HL-60/S4 (cell line): ENCODE results near the gene PCDH8.

Experiments used
- in situ Hi-C: fragments of 300-500 bp; cut with MboI; formaldehyde crosslinking; loops from 2 replicates; pipeline ENCODE4 v1.14.3; 2022; ENCODE audit warnings: low sequenced_read_pairs

PCDH8 gene

DNA sequence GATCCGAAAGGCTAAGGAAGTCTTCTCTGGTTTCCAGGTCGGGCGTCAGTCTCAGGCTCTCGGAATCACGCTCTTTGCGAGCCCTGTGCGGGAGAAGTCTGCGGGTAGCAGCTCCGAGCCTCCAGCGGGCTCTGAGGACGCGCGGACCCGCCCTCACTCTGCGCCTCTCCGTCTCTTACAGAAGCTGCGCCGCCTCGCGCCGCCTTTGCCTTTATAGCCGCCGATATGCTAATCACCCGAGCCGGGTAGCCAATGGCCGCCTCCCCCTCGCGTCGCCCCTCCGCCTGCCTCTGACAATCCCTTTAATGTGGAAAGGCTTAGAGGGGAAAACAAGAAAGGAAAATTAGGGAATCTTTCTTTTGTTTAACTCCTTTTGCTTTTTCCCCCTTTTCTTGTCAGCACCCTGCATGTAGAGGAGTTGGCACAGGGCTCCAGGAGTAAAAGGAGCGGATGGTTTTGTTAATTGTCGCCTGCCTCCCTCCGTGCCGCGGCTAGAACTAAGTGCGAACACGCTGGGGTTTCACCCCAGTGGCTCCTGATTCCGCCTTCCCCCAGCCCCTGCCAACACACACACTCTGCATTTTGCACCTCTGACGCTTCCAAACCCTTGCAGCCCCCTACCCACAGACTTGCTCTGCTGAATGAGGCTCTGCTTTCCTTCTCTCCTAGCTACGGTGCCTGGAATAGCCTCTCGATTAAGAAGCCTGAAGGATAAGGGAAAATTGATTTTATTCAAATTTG, at the start of gene PCDH8:
Gene PCDH8, minus strand, starts transcription at position 186 of the 741 bp plus-strand sequence. CDS start 204 bp downstream, outside the sequence.
- in situ Hi-C loops: no loop called here

DNA sequence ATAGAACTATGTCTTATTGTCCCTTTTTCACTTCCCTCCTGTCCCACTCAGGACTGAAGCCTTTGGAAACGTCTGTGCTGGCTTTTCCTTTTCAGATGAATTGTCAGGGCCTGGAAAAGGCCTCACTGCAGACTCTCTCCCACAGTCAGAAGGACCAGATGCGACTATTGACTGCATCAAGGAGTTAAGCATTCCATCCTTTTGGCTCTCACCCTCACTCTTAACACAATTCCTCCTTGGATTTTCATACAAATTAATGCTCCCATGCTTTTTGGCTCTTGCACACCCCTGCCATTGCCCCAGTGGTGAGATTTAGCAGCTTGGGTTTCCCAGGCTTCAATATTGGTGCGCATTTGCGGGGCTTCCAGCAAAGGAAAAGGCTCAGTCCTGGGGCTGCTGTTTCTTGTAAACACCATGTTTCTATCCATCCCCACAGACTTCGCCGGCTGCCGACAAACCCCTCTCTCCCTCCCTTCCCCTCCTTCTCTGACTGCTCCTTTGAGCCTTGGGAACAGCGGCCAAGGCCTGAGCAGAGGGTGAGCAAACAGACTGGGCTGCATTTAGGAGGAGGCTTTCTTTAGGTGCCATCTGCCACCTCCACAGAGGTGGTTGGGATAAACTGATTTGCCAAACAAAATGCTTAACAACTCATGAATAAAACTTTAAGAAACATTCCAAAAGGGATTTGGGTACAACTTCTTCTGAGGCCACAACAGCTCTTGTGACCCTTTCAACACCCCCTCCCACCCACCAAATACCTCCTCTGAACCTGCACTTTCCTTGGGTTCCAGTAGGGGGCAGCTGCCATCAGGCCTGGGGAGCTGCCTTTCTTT, 48.6 kb upstream of the PCDH8 start:
- in situ Hi-C loops: no loop called here

DNA sequence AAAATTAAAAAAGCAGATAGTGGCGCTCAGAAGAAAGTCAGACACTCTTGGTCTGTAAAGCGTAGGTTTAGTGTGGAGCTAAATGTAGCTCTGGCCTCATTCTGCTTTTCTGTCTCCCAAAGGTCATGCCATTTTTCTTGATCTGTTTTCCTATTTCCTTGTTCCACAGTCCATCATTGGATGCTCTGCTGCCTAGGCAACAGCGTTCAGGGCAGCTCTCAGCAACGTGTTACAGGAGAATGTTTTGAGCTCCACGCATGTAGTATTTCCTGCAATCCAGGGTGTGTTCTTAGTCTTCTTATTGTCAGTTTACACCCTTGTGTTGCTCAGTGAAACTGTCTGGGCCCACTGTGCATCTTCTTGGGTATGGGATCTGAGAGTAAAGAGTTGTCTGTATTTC, 46.0 kb upstream of the PCDH8 start:
- in situ Hi-C loops: no loop called here

GRCh38 chr13:52892925-52893324, 44.5 kb upstream of the PCDH8 start:
- in situ Hi-C loops: no loop called here

- in situ Hi-C loops: no loop called here
These were observed 43.3 kb upstream of the PCDH8 start for GRCh38 chr13:52891706-52892105.

DNA sequence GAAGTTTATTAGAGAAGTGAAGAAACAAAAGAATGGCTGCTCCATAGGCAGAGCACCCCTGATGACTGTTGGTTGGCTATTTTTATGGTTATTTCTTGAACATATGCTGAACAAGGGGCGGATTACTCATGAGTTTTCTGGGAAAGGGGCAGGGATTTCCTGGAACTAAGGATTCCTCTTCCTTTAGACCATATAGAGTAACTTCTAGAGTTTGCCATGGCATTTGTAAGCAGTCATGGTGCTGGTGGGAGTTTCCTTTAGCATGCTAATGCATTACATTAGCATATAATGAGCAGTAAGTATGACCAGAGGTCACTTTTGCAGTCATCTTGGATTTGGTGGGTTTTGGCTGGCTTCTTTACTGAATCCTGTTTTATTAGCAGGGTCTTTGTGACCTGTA, 38.7 kb upstream of the PCDH8 start:
- in situ Hi-C loops: no loop called here

- in situ Hi-C loops: no loop called here
These were observed 36.7 kb upstream of the PCDH8 start for GRCh38 chr13:52885141-52885540.

GRCh38 chr13:52884429-52885010, 36.1 kb upstream of the PCDH8 start:
- in situ Hi-C loops: no loop called here

DNA sequence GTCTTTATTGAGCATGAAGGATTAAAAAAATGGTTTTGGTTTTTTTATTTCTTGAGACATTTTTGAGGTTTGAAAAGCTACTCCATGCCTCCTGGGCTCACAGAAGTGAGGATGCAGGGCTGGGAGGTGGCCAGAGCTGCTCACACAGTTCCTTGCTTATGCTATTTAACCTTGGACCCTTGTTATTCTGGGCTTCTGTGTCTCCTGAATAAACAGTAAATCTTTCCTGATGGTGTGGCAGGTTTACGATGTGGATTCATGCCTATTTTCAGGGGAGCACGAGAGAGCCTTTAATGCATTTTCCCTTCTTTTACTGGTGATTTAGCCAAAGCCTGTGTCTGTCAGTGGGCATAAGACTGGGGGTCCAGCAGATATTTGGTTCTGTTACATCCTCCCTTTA, 34.3 kb upstream of the PCDH8 start:
- in situ Hi-C loops: no loop called here

GRCh38 chr13:52879950-52880741, 31.7 kb upstream of the PCDH8 start:
- in situ Hi-C loops: no loop called here

- in situ Hi-C loops: no loop called here
These were observed 30.4 kb upstream of the PCDH8 start for GRCh38 chr13:52878831-52879230.

- in situ Hi-C loops: no loop called here
These were observed 21.7 kb upstream of the PCDH8 start for GRCh38 chr13:52870143-52870542.

GRCh38 chr13:52869621-52870020, 21.2 kb upstream of the PCDH8 start:
- in situ Hi-C loops: no loop called here

DNA sequence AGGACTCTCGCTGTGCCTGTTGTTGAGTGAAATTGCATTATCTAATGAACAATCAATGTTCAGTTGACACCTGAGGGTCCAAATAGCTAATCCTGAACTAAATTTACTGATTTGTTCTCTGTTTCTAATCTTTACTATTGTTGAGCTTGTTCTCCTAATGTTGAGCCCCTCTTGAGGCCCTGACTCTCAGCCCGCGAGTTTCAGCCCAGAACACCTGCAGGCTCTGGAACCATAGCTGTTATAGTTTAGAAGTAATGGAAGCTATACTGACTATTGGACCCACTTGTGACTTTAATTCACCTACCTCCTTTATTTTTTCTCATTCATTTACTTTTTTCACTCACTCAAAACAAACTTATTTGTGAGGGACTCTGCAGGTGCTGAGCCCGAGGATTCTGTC, 20.6 kb upstream of the PCDH8 start:
- in situ Hi-C loops: no loop called here

DNA sequence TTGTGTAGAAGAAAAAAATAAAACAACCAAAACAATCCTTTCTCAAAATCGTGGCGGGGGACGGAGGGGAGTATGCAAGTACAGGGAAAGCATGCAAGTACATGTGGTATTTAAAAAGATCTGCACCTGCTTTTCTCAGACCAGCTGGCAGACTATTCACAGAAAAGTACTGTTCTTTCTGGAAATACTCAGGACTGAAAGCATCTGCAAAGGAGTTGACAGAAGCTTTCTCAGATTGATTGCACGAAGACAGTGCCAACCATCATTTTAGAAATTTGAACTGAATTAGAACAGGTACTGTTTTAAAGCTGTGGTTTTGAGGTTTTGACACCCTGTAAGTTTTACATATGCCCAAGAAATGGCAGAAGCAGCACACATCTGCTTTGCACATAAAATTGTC, 19.8 kb upstream of the PCDH8 start:
- in situ Hi-C loops: no loop called here

- in situ Hi-C loops: no loop called here
These were observed 16.5 kb upstream of the PCDH8 start for GRCh38 chr13:52864941-52865340.

DNA sequence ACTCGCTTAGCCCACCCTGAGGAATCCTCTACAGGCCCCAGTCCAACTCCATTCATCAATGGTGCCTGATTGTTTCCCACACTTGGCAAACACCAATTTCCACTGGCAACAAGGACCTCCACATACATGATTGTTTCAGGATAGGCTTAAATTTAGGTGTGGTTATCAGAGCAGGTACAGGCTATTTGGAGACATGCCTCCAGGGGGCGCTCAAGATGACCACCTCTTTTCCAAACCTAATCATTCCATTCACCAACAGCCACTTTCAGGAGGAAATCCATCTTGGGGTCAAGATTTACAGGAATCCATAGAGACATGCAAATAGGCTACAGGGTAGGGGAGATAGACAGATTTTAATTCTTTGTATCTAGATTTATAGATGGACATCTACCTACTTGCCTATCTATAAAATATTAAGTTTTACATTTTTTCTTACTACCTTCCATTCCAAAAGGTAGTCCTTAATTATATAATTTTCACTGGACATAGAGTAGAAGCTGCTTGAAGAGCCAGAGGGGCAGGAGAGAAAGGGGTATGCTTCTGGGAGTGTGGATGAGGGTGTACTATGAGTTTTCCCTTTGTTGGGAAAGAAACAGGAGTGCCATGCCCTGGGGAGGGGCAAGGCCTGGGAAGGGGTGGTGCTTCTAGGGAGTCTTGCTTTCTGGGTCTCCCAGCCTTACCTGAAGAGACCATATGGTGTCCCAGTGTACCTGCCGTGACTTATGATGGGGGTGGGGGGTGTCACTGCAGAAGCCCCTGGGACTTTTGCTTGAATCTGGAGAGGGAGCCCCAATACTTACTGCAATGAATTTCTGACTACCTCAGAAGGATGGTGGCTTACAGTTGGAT, 14.1 kb upstream of the PCDH8 start:
- in situ Hi-C loops: no loop called here

DNA sequence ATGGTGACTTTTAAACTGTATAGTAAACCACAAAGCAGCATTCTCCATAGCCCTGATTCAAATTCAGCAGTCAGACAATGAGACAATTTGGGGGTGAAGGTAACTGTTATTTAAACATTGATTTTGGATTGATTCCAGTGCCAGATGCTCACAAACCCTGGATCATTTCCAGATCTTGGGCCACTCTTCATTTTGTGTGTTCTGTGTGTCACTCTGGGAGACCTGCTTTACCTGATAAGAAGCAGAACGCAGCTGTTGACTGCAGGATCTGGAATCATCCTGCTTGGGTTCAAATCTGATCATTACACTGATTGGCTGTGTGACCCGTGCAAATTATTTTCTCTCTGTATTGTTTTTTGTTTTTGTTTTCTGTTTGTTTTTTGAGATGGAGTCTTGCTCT, 4.0 kb upstream of the PCDH8 start:
- in situ Hi-C loops: no loop called here

DNA sequence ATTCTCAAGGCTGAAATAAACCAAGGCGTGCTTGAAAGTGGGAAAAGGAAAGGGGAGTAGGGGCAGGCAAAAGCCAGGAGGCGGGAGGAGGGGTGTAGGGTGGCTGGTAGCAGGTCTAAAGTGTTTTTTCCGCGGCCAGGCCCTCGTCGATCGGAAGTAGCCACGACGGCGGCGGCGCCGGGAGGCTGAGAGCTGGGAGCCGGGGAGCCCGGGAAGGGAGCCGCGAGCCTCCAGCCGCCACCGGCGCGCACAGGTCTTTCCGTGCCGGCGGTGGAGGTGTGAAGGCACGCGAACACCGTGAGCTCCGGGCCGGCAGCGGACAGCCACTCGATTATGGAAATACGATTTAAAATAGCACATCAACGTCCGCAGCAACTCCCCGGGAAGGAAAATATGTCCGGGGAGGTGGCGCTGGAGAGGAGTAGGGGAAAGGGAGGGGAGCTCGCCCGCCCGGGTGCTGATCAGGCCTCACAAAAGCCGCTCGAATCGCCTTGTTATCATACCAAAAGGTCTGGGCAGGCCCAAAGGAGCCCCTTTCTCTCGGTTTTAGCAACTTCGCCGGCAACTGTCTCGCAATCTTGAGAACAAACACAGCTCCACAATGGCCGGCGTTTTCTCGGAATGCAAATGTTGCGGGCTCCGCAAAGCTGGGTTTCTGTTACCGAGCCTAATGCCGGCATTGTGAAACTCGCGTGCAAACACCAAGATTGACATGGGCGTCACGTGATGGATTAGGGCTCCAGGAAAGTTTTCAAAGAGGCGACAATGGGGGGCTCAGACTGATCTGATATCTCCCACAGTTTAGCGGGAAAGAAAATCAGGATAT, 2.9 kb upstream of the PCDH8 start:
- in situ Hi-C loops: no loop called here
